ENCODE measurements around the gene ADD1.

The ADD1 gene, protein sequence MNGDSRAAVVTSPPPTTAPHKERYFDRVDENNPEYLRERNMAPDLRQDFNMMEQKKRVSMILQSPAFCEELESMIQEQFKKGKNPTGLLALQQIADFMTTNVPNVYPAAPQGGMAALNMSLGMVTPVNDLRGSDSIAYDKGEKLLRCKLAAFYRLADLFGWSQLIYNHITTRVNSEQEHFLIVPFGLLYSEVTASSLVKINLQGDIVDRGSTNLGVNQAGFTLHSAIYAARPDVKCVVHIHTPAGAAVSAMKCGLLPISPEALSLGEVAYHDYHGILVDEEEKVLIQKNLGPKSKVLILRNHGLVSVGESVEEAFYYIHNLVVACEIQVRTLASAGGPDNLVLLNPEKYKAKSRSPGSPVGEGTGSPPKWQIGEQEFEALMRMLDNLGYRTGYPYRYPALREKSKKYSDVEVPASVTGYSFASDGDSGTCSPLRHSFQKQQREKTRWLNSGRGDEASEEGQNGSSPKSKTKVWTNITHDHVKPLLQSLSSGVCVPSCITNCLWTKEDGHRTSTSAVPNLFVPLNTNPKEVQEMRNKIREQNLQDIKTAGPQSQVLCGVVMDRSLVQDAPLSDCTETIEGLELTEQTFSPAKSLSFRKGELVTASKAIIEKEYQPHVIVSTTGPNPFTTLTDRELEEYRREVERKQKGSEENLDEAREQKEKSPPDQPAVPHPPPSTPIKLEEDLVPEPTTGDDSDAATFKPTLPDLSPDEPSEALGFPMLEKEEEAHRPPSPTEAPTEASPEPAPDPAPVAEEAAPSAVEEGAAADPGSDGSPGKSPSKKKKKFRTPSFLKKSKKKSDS

DNA sequence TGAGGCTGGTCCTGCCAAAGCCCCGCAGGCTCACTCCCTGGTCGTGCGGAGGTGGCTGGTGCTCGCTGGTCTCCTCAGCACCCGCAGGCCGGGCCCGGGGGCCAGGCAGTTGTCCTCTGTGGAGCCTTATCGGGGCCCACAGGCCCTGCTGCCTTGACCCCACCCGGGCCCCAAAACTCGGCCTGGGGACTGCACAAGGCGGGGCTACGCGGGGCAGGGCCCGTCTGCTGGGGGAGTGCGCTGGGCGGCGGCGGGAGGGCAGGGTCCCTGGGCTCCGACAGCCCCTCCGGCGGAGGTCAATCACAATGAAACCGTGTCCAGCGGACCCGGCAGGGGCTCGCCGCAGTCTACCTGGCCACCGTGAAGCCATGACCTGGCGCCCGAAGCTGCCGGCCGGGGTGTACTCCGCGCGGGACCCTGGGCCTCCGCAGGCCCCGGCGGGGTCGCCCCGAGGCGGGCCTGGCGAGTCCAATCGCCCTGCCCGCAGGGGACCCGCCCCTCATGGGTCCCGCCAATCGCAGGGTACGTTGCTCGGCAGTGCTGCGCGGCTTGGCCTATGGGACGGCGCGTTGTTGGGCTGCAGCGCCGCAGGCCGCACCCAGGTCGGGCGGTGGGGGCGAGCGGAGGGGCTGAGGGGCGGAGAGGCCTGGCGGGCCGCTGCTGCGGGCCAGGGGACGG is at the start of gene ADD1:
ADD1 (plus strand) TSS at position 582 of the 678 bp plus-strand sequence. CDS start 32,072 bp downstream, outside the sequence.
- peak; percentile 90 for DNase-seq (ENCODE audit: low read depth)

DNA sequence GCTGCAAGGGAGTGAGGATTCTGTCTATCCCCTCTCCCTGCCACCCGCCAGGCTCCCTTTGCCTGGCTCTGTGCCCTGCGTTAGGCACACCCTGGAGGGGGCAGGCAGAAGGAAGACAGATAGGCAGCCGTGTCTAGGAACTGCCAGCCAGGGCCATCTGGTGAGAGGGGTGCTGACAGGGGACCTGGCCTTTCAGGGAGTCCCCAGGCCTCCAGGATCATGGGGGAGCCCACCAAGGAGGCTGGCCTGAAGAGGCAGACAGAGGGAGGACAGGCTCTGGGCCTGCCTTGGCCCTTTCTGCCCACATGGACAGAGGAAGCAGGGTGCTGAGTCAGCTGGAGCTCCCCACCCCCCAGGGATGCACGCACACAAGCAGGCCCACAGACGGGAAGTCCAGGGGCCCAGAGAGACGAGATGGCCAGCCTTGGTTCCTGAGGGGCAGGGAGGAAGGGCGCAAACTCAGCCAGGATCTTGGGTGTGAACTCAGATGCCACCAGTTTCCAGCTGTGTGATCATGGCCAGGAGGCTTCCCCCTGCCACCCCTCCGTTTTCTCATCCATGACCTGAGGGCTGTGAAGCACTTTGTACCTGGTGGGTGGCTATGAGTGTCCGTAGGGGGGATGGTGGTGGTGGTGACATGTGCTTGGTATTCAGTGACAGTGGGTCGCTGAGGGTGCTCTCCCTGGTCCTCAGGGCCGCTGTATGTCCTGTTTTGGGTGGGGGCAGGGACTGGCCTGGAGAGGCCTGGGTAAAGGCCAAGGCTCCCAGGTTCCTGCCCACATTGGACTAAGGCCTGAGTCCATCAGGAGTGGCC is 49.0 kb upstream of the ADD1 start:
- peak; percentile 80 for DNase-seq (ENCODE audit: low read depth)

DNA sequence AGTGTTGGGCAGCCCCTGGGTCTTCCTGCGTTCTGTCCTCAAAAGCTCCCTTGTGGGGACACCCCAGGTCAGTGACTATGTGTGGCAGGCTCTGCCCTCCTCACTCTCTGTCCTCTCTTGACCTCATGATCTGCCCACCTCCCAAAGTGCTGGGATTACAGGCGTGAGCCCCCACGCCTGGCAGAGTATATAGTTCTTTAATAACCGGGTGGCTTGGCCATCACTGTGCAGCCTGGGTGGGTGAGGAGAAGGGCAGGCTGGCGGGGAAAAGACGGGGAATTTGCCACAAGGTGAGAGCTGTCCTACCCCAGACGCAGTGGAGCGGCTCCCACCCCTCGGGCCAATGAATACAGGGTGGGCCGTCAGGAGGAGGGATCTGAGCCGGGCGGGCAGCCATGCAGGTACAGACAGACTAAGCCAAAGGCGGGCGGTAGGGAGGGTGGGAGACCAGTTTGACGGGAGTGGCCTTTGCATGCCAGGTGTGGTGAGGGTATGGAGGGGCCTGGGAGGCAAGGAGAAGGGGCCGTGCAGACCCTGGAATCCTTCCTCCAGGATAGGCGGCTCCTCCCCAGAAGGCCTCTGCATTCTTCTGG is 48.2 kb upstream of the ADD1 start:
- DNase-seq (ENCODE audit: low read depth): no peak

DNA sequence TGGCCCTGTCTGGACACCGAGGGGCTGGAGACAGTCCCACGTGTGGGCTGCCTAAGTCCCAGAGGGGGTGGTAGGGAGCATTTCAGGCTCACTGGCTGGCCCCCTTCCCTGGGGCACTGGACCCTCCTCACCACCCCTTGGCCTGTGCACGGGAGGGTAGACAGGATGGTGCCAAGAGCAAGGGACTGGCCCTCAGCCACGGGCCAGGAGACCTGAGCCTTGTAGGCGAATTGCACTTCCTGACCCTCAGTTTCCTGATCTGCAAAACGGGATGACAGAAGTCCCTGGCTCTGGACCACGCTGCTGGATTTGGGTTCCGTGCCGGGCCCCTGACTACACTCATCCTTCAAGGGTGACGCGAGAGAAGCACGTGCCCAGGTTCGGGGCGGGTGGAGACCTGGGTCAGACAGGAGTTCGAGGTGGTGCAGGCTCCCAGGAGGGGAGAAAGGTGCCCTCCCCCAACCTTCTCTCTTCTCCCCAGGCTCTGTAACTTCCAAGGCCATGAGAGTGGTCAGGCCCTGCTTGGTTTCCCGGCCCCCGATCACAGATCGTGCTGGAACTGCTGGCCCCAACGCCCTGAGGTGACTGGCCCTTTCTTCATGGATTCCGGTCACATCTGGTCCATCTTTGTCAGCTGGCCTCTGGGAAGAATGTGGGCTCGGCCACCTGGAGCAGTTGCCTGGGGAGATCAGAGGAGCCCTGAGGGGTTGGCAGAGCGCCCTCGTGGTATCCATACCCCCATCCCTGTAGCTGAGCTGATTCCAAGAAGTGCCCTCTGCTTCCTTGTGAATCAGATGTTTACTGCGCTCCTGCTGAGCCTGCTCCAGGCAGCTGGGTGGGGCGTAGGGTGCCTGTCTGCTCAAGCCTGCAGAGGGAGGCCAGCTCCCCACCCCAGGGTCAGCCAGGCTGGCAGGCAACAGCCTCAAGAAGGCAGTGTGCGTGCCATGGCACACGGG is 47.5 kb upstream of the ADD1 start:
- no peak for DNase-seq (ENCODE audit: low read depth)

DNA sequence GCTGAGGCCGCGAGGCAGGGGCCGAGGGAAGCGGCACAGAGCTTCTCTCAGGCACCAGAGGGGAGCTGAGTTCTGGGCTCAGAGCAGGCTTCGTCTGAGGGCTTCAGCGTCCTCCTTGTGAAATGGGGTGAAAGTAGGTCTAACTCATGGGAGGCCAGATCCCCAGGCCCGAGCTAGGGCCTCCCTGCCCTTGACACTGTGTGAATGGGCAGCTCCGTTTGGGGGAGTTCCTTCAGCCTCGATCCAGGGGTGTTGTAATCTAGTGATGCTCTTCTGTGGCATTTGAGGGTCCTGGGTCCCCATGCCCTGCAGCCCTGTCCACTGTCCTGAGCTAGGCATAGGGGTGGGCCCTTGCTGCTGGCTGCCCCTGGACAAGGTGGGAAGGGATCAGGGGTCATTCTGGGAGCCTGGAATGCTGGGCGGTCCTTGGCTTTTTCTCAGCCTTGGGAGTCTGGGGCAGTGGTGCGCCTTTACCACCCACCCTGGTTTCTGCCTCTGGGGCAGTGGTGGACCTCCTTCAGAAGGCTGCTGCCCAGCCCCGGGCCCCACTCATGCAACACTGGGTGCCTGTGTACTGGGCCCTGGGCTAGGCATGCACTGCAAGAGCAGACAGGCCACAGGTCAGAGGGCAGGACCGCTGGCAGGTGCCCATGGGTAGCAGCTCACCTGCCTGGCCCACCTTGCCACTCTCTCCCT is 46.6 kb upstream of the ADD1 start:
- DNase-seq (ENCODE audit: low read depth): no peak

DNA sequence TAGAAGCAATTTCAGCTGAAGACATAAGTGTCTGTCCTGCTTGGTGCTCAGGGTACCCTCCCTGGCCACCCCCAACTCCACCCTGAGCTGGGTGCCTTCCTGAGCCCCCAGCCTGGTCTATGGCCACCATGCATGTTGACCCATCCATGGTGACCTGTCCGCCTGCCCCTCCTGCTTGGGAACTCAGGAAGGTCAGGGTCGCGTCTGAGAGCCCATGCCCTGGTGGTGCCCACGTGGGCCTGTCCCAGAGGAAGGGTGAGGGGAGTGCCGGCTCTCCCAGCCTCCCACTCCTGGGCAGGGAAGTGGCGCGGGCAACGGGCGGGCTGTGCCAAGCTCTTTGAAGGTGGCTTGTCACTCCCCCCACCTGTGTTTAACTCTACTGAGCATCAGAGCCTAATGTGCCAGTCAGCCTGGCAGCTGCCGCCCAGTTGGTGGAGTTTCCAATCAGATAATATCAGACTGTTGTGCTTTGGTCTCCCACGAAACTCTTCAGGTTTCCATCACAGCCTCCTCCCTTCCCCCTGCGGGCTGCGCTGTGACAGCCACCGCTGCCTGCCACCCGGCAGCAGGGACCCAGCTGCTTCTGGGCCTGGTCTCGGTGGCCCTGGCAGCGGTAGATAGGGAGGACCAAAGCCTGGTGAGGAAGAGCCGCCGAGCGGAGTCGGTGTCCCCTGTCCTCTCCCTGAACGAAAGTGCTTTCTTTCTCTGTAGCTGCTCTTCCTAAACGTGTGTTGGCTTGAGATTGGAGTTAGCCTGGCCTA is 45.9 kb upstream of the ADD1 start:
- DNase-seq (ENCODE audit: low read depth): no peak

DNA sequence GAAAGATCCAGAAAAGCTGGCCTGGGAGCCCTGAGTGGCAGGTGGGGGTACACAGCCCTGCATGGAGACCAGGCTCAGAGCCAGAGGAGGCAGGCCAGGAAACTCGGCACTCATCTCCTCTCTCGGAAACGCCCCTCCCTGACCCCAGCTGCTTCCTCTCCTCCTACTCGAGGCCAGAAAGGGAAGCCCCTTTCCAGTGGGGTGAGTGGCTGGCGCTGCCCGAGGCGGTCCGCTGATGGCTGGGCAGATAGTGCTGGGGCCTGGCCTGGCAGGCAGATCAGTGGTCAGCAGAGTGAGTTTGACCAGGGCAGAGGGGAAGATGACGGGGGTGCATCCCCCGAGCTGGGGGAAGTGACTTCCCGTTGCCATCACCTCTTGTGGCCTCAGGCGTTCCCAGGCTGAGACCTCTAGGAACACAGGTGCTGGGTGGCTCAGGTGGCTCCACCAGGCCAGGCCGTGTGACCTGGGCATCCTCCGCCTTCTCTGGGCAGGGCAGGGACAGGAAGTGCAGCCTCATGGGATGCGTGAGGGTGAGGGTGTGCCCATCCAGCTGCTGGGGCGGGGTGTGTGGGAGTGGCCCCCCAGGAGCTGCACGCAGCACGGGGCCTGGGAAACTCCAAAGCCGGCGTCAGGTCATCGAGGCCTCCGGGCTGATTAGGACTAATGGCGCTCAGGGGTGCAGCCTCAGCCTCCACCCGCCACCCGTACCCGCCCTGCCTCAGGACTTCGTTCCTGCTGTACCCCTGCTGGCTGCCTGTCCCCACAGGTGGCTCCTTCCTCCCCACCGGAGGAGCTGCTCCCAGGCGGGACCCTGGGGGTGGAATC is 45.0 kb upstream of the ADD1 start:
- DNase-seq (ENCODE audit: low read depth): no peak

DNA sequence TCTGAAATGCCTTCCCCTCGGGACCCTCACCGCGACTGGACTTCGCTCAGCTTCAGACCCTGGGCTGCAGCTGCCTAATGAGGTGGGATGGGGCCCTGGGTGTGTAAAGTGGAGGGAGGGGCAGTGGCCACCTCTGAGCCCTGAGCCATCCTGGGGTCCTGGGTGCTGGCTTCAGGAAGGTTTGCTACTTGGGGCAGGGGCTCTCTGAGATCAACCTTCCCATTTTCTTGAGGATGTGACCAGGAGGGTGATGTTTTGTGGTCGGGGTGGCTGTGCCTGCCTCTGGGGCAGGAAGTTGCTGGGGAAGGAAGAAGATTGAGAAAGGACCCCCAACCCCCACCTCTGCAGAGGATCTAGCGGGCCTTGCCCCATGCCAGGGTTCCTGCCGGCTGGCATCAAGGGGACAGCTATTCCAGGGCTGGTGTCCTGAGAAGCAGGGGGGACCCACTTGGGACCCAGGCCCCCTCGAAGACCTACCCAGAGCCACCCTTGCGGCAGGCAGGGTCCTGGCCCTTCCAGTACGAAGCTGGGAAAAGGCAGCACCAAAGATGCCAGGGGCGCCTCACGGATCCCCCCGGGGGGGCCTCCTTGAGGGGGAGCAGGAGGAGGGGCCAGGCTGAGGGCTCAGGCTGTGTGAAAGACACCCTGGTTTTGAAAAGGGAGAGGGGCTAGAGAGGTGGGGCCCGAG is 44.3 kb upstream of the ADD1 start:
- no peak for DNase-seq (ENCODE audit: low read depth)

DNA sequence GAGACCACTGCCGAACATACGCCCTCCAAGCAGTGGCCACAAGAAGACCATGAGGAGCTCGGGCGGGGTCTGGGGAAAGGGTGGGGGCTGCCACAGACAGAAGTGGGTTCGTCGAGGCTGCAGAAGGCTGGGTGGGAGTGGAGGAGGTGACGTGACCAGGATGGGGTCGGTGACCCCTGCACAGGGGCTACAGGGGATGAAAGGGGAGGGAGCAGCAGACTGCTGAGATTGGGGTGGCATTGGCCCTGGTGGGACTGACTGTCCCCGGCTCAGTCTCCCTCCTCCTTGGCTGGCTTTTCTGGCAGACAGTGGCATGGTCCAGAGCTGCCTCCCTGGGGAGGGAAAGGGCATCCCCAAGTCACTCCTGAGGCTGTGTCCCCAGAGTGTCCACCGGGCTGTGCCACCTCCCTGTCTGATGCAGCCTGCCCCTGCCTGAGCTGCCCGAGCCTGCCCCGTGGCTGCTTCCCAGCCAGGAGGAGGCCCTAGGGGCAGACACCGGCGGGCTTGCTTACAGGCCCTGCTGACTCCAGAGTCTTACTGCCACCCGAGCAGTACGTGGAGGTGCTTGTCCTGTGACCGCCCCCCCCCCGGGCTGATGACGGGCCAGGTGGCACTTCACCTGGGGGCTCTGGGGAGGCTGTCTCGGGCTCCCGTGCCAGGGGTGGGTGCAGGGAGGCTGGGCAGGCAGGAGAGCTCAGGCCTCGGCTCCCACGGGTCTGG is 43.5 kb upstream of the ADD1 start:
- no peak for DNase-seq (ENCODE audit: low read depth)

DNA sequence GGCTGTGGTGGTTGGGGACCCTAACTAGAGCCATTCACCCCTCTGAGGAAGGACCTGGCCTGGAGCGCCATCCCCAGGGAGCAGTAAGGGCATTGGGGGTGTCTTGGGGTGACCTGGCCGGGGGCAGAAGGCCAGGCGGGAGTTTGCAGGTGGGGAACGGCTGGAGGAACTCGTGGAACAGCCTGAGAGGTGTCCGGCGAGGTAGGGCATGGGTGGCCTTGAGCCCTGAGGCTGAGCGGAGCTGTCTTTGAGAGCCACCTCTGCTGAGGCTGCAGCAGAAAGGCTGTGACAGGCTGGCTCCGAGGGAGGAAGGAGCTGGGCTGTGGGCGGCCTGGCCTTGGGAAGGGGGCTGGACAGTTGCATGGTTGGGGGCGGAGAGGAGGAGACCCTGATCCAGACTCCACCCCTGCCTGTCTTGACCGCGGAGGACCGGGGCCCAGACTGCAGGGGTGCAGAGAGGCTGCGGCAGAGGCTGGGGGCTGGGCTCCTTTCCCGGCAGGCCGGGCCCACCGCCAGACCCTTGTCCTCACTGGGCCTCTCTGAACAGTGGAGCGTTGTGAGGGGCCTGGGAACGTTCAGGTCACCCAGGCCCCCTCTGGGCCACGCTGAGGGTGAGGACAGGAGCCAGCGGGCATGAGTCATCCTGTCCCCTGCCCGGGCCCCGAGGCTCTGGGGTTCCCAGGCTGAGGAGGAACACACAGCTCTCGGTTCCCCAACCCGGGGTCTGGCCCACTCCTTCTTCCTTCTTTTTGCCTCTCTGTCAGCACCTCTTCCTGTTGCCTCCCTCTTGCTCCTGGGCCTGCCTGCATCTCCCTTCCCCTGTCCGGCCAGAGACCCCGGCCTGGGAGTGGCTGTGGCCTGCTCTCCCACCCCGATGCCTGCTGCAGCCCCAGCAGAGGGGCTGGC is 42.7 kb upstream of the ADD1 start:
- DNase-seq (ENCODE audit: low read depth): no peak

DNA sequence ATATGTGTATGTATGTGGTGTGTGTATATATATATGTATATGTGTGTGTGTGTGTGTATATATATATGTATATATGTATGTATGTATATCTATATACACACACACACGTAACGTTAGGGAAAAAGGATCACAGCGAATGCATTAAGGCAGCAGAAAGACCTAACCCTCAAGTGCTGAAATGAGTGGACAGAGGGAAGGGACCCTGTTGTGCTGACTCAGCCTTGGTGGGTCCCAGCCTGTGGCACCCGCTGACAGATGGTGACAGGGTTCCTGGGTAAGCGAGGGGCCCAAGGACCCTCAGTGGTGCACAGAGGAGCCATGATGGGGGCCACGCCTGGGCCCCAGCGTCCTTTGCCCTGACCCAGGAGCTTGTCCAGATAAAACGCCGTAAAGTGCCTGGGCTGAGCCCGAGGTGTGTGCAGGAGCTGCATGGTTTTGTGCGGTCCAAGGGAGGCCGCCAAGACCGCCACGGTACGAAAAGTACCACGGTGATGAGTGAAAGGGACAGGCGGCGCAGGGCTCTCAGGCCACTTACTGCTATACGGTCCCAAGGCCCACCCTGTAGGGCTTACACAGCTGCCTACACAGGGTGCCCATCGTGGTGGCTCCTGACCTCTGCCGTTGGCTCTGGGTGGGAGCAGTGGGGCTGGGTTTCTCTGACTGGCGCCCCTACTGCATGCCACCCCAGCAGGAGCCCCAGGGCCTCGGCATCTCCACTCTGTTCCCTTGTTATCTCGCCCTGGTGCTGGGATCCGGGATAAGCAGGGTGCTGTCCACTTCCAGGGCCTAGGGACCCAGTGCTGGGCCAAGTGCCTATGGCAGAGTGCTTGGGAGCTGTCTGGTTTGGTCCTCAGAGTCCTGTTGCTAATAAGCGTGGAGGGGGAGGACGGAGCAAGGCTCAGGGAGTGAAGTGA is 40.8 kb upstream of the ADD1 start:
- no peak for DNase-seq (ENCODE audit: low read depth)

DNA sequence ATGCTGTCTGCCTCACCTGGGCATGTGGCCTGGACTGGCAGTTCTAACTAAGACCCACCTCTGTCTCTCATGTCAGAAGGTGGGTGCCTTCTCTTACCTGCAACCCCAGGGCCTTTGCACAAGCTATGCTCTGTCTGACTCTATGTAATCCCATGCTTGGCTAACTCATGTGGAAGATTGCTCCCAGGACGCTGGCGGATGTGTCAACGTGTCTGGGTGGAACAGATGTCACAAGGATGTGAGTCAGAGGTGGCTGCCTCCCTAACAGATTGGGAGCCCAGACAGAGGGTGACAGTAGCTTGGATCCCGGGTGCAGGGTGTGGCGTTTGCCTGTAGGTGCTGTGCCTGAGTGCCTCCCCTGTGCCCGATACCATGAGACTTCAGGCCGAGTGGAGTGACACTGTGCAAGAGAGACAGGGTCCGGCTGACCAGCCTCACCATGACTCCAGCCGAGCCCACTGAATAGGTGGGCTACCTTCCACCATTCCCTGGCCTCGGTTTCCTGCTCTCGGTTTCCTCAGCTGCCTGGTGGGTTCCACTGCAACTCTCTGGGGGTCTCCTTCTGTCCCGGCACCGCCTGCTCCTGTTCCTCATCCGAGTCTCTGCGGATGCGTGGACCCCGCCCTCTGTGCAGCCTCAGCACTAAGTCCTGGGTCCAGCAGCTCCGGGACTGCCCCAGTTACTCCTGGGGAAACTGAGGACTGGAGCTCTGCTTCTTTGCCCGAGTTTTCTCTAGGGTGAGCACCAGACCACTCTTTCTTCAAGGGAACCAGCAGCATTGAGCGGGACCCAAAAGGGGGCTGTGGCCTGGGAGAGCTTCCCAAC is 39.8 kb upstream of the ADD1 start:
- no peak for DNase-seq (ENCODE audit: low read depth)

DNA sequence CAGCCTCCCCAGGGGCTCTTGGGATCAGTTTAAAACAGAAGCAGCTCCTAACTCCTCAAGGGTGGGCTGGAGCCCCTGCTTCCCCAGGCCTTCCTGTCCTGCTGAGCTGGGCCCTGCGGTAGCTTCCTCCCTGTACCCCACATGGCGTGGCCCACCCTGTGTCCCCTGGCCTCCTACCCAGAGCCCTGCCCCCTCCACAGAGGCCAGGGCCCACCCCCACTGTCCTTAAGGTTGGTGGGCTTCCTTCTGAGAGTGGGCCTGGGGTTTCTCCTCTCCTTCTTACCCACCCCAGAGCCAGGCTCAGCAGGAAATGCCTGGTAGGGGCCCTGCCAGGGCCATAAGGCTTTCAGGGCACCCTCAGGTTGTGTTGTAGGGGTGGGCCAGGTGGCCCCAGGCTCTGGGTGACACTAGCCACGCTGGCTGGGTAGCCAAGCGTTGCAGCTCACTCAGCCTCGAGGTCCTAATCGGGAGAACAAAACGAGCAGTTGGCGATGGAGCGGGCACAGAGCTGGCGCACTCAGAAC is 39.1 kb upstream of the ADD1 start:
- DNase-seq (ENCODE audit: low read depth): no peak
